CD14-positive monocyte (primary cell): ENCODE measurements around the gene CASD1. TPM values are rescaled to one million over a fixed set of nuclear protein-coding genes. Genes with fewer than 3 reads are reported as not detected.

Experiments used
- DNase-seq, 3 donors: peaks; one replicate each; pipeline ENCODE4 v3.0.0-alpha.2; 2011 to 2022
- H2AFZ ChIP-seq: 2 replicates; pipeline ENCODE4 v1.6.0; 2012; ENCODE audit warnings: mild to moderate bottlenecking, low read depth, low read length, inconsistent platforms; ENCODE audit not compliant: insufficient read depth, poor library complexity, severe bottlenecking
- H3K27ac ChIP-seq, 2 donors: 1 replicate in 1 of 2; 2 replicates in 1 of 2; pipeline ENCODE4 v1.5.1; 2012 to 2013; ENCODE audit warnings: low read length in 2 of 2, control low read depth in 1 of 2, inconsistent platforms in 1 of 2, low read depth in 1 of 2, mild to moderate bottlenecking in 1 of 2
- H3K27me3 ChIP-seq, 2 donors: one replicate each; pipeline versions ENCODE4 v1.6.0 to v1.6.1; 2011 to 2013; ENCODE audit warnings: low read length in 2 of 2; ENCODE audit not compliant: control insufficient read depth in 2 of 2, insufficient read depth in 2 of 2
- H3K36me3 ChIP-seq, 2 donors: replicated peaks in 1 of 2; 1 replicate in 1 of 2; 2 replicates in 1 of 2; pipeline versions ENCODE4 v1.5.1 to v1.6.1; 2012 to 2013; ENCODE audit warnings: low read length in 2 of 2, control low read depth in 1 of 2, inconsistent platforms in 1 of 2, mild to moderate bottlenecking in 1 of 2; ENCODE audit not compliant: insufficient read depth in 2 of 2, control insufficient read depth in 1 of 2
- H3K4me1 ChIP-seq, 2 donors: 1 replicate in 1 of 2; 2 replicates in 1 of 2; pipeline versions ENCODE4 v1.5.1 to v1.6.1; 2012 to 2013; ENCODE audit warnings: low read length in 2 of 2, control low read depth in 1 of 2, inconsistent platforms in 1 of 2, mild to moderate bottlenecking in 1 of 2, moderate library complexity in 1 of 2; ENCODE audit not compliant: insufficient read depth in 2 of 2, control insufficient read depth in 1 of 2
- H3K4me2 ChIP-seq: replicated peaks from 2 replicates; pipeline ENCODE3; 2012; ENCODE audit warnings: low read length, moderate library complexity, mild to moderate bottlenecking; ENCODE audit not compliant: poor library complexity, severe bottlenecking; ENCODE audit errors: extremely low read depth
- H3K4me3 ChIP-seq, 3 experiments: fragments of 200-600 bp in 1 of 3; sonication (generic) in 1 of 3; replicated peaks in 1 of 3; 1 replicate in 2 of 3; 2 replicates in 1 of 3; pipeline ENCODE4 v1.5.1; 2011 to 2013; ENCODE audit warnings: low read length in 3 of 3, mild to moderate bottlenecking in 3 of 3, control low read depth in 2 of 3, low read depth in 2 of 3, inconsistent platforms in 1 of 3, moderate library complexity in 1 of 3
- H3K79me2 ChIP-seq: 2 replicates; pipeline ENCODE4 v1.6.0; 2012; ENCODE audit warnings: mild to moderate bottlenecking, control low read depth, inconsistent platforms, low read length, moderate library complexity; ENCODE audit not compliant: insufficient read depth
- H3K9ac ChIP-seq: 2 replicates; pipeline ENCODE4 v1.6.0; 2017; ENCODE audit warnings: low read length, mild to moderate bottlenecking; ENCODE audit not compliant: insufficient read depth, poor library complexity, severe bottlenecking
- H3K9me3 ChIP-seq, 2 donors: replicated peaks in 1 of 2; 1 replicate in 1 of 2; 2 replicates in 1 of 2; pipeline versions ENCODE4 v1.5.1 to v1.6.1; 2012 to 2013; ENCODE audit warnings: low read length in 2 of 2, control low read depth in 1 of 2; ENCODE audit not compliant: control insufficient read depth in 1 of 2, insufficient read depth in 1 of 2
- H4K20me1 ChIP-seq: 2 replicates; pipeline ENCODE4 v1.6.0; 2012; ENCODE audit warnings: mild to moderate bottlenecking, low read length, control low read depth, moderate library complexity; ENCODE audit not compliant: insufficient read depth
- H3K27ac Mint-ChIP-seq, 7 donors: one replicate each; pipeline ENCODE4 v1.8.0; 2020; ENCODE audit warnings: mild to moderate bottlenecking in 7 of 7, mixed read lengths in 7 of 7, moderate library complexity in 6 of 7, inconsistent platforms in 2 of 7
- H3K27me3 Mint-ChIP-seq, 3 donors: one replicate each; pipeline ENCODE4 v1.8.0; 2021 to 2022; ENCODE audit warnings: low read depth in 3 of 3, mild to moderate bottlenecking in 3 of 3, mixed read lengths in 3 of 3, moderate library complexity in 3 of 3, inconsistent platforms in 1 of 3
- H3K36me3 Mint-ChIP-seq, 2 donors: one replicate each; pipeline ENCODE4 v1.8.0; 2020; ENCODE audit warnings: mixed read lengths in 2 of 2, inconsistent platforms in 1 of 2, mild to moderate bottlenecking in 1 of 2
- H3K4me1 Mint-ChIP-seq: one replicate; pipeline ENCODE4 v1.8.0; 2020; ENCODE audit warnings: mild to moderate bottlenecking, mixed read lengths
- H3K4me3 Mint-ChIP-seq, 2 donors: one replicate each; pipeline ENCODE4 v1.8.0; 2020; ENCODE audit warnings: mild to moderate bottlenecking in 2 of 2, mixed read lengths in 2 of 2, moderate library complexity in 1 of 2
- H3K9me3 Mint-ChIP-seq, 7 donors: one replicate each; pipeline ENCODE4 v1.8.0; 2020 to 2022; ENCODE audit warnings: mixed read lengths in 7 of 7, mild to moderate bottlenecking in 6 of 7, moderate library complexity in 6 of 7, inconsistent platforms in 2 of 7
- CTCF ChIP-seq: fragments of 200-600 bp; IDR thresholded peaks from one replicate; pipeline ENCODE4 v1.8.0; 2022; ENCODE audit warnings: antibody characterized with exemption, mild to moderate bottlenecking
- WGBS: methylation state at CpG from one replicate; pipeline ENCODE4 v1.1.5; 2013; ENCODE audit warnings: missing lambda C conversion rate; ENCODE audit not compliant: insufficient coverage; 5-methylcytosine and 5-hydroxymethylcytosine counted together
- intact Hi-C, 2 donors: fragments of 100-400 bp; cut with micrococcal nuclease; formaldehyde crosslinking; loops; one replicate each; pipeline versions ENCODE4 v1.15.0 to v1.15.1; 2023
- polyA plus RNA-seq, 3 donors: library from polyadenylated mRNA; depleted of rRNA in 1 of 3; unstranded in 2 of 3; stranded (reverse) in 1 of 3; fragments of 300-500 nt in 2 of 3; fragments of >200 nt in 1 of 3; fragmentation: Illumina TruSeq in 2 of 3; gene quantifications; 1 replicate in 2 of 3; 2 replicates in 1 of 3; pipeline ENCODE4 v1.2.3, GENCODE V29; 2012 to 2021

The CASD1 gene
- polyA plus RNA-seq, 3 donors, result 2.0 to 4.4 (median 3.6) TPM

GRCh38 chr7:94498918-94499317 lies 10.7 kb upstream of the CASD1 start:
- intact Hi-C loops, result no loop called here
- no peaks in the 10 kb centered on the region for H3K9me3 ChIP-seq
- peaks cover 0 to 2% (median 2%) of the 10 kb centered on the region in 3 donors for H3K27me3 Mint-ChIP-seq
- no peak overlapping the region for H3K27ac Mint-ChIP-seq
- H3K9ac ChIP-seq, result no peak overlapping the region
- no CpG with 5 or more reads among the region's 2 CpGs for WGBS
- H3K4me1 ChIP-seq, result no peaks in the 10 kb centered on the region
- no peak overlapping the region for H3K4me2 ChIP-seq
- no peaks in the 10 kb centered on the region for H4K20me1 ChIP-seq
- H3K9me3 Mint-ChIP-seq, result peaks cover 0 to 8% (median 4%) of the 10 kb centered on the region in 7 donors
- H3K4me1 Mint-ChIP-seq, result no peaks in the 10 kb centered on the region
- TF ChIP-seq CTCF, result no peak
- H3K79me2 ChIP-seq, result no peaks in the 10 kb centered on the region
- H3K4me3 ChIP-seq, result no peak overlapping the region
- no peaks in the 10 kb centered on the region for H3K36me3 ChIP-seq
- H3K4me3 Mint-ChIP-seq, result no peak overlapping the region
- no peak overlapping the region for H2AFZ ChIP-seq
- no peak for DNase-seq
- no peak overlapping the region for H3K27ac ChIP-seq
- H3K36me3 Mint-ChIP-seq, result no peaks in the 10 kb centered on the region
- no peaks in the 10 kb centered on the region for H3K27me3 ChIP-seq

- Histone ChIP-seq H3K36me3 (no peaks in the 10 kb centered on the region), H3K27ac (no peak overlapping the region), H3K27me3 (no peaks in the 10 kb centered on the region), H2AFZ (no peak overlapping the region), H3K9ac (no peak overlapping the region), H4K20me1 (no peaks in the 10 kb centered on the region), H3K9me3 (no peaks in the 10 kb centered on the region), H3K4me2 (no peak overlapping the region), H3K79me2 (peaks cover 24% of the 10 kb centered on the region), H3K4me1 (peaks cover 13 to 19% of the 10 kb centered on the region in 2 donors), H3K4me3 (no peak overlapping the region)
- Mint-ChIP-seq H3K27me3 (peaks cover 0 to 2% (median 0%) of the 10 kb centered on the region in 3 donors), H3K4me3 (no peak overlapping the region), H3K27ac (no peak overlapping the region), H3K4me1 (peaks cover 17% of the 10 kb centered on the region), H3K9me3 (no peaks in the 10 kb centered on the region), H3K36me3 (no peaks in the 10 kb centered on the region)
- TF ChIP-seq CTCF, result no peak
- 100% methylated on average over 1 of the region's 1 CpG for WGBS
- intact Hi-C loops, result no loop called here
- no peak for DNase-seq
Measured at GRCh38 chr7:94507462-94507861, 2.1 kb upstream of the CASD1 start.
